GM06990 (cell line): ENCODE results near the gene CHRNB1.

Experiments
- DNase-seq: peaks from one replicate; pipeline ENCODE4 v3.0.0-alpha.2; 2011; ENCODE audit not compliant: insufficient read length; ENCODE audit errors: extremely low read depth
- H3K27me3 ChIP-seq: replicated peaks from 2 replicates; pipeline ENCODE4 v1.6.0; 2011; ENCODE audit warnings: low read length; ENCODE audit not compliant: control insufficient read depth, insufficient read depth
- H3K36me3 ChIP-seq: 2 replicates; pipeline ENCODE4 v1.5.1; 2011; ENCODE audit warnings: low read length; ENCODE audit not compliant: control insufficient read depth, insufficient read depth
- H3K4me3 ChIP-seq: replicated peaks from 2 replicates; pipeline ENCODE4 v1.5.1; 2011; ENCODE audit warnings: low read depth, mild to moderate bottlenecking, control low read depth, low read length
- TF ChIP-seq, protein P1 (sequence below): IDR thresholded peaks from 2 replicates; pipeline ENCODE4 v1.5.1; 2011; ENCODE audit warnings: low read length, control low read depth, mild to moderate bottlenecking, inconsistent platforms; ENCODE audit not compliant: insufficient read depth, poor library complexity, severe bottlenecking

CHRNB1 gene

DNA sequence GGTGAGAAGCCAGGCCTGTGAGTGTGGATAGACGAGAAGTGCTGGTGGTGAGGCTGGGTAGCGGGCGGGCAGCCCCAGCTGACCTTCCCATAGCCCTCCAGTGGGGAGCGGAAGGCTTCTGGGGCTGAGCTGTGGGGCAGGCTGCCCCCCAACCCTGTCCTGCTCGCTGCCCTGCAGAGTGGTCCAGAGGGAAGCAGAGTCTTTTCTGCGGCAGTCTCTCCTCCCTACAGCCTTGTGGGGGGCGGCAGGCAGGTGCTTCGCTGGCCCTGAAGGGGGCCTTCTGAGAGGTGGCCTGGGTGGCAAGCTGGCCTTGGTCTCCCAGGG lies 33.5 kb upstream of the CHRNB1 start:
- H3K27me3 ChIP-seq: peaks cover 2% of the 10 kb centered on the region
- H3K36me3 ChIP-seq: no peaks in the 10 kb centered on the region
- H3K4me3 ChIP-seq: no peak overlapping the region
- no peak for DNase-seq
- TF ChIP-seq, protein P1, sequence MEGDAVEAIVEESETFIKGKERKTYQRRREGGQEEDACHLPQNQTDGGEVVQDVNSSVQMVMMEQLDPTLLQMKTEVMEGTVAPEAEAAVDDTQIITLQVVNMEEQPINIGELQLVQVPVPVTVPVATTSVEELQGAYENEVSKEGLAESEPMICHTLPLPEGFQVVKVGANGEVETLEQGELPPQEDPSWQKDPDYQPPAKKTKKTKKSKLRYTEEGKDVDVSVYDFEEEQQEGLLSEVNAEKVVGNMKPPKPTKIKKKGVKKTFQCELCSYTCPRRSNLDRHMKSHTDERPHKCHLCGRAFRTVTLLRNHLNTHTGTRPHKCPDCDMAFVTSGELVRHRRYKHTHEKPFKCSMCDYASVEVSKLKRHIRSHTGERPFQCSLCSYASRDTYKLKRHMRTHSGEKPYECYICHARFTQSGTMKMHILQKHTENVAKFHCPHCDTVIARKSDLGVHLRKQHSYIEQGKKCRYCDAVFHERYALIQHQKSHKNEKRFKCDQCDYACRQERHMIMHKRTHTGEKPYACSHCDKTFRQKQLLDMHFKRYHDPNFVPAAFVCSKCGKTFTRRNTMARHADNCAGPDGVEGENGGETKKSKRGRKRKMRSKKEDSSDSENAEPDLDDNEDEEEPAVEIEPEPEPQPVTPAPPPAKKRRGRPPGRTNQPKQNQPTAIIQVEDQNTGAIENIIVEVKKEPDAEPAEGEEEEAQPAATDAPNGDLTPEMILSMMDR: no peak

GRCh38 chr17:7413346-7413985 lies 31.4 kb upstream of the CHRNB1 start:
- TF ChIP-seq, protein P1: no peak
- Histone ChIP-seq H3K4me3 (no peak overlapping the region), H3K36me3 (no peaks in the 10 kb centered on the region), H3K27me3 (peaks cover 2% of the 10 kb centered on the region)
- DNase-seq: no peak

DNA sequence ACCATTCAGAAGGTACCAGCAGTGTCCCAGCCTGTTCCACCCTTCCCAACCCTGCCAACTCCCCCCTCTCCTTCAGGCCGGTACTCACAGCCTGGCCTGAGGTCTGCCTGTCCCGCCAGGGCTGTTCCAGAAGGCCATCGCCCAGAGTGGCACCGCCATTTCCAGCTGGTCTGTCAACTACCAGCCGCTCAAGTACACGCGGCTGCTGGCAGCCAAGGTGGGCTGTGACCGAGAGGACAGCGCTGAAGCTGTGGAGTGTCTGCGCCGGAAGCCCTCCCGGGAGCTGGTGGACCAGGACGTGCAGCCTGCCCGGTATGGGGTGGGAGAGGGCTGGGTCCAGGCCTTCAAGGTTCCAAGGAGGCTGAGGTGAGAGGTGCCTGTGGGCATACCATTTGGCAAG lies 30.0 kb upstream of the CHRNB1 start:
- Histone ChIP-seq H3K36me3 (no peaks in the 10 kb centered on the region), H3K27me3 (peaks cover 2% of the 10 kb centered on the region), H3K4me3 (no peak overlapping the region)
- TF ChIP-seq, protein P1: no peak
- DNase-seq: no peak

GRCh38 chr17:7415784-7416183 lies 29.1 kb upstream of the CHRNB1 start:
- TF ChIP-seq, protein P1: no peak
- no peak for DNase-seq
- no peak overlapping the region for H3K4me3 ChIP-seq
- H3K27me3 ChIP-seq: peaks cover 2% of the 10 kb centered on the region; the same call in 1 of the 2 replicates
- H3K36me3 ChIP-seq: no peaks in the 10 kb centered on the region

GRCh38 chr17:7416323-7416722 lies 28.5 kb upstream of the CHRNB1 start:
- no peak for DNase-seq
- Histone ChIP-seq H3K36me3 (no peaks in the 10 kb centered on the region), H3K4me3 (no peak overlapping the region), H3K27me3 (peaks cover 2% of the 10 kb centered on the region; the same call in 1 of the 2 replicates)
- TF ChIP-seq, protein P1: peak; percentile 6
